ENCODE results near the gene ENPEP.
"Not testable (repeated sequence)": the region's sequence is repeated elsewhere in the genome, so short reads cannot be mapped to it uniquely, and the experiment has no call there.

The ENPEP gene

DNA sequence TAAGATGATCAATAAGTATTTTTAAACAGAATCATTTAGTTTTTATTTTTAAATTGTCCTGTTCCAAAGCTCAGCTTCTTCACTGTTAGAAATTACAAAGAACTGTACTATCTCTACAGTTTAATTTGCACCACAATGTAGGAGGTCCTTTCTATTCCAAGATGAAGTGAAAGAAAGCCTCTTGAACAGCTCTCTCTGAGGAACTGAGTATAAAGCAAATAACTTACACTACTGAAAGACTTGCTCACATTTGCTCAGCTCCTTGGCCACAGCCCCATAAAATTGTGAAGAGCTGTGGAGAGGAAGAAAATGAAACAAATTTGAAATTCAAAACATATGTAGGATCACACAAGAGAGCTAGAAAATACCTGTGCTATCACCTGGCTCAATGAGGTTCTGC lies 68.6 kb downstream of the ENPEP start:
- no peak overlapping the region for H3K27ac ChIP-seq
- TF ChIP-seq, protein P1, sequence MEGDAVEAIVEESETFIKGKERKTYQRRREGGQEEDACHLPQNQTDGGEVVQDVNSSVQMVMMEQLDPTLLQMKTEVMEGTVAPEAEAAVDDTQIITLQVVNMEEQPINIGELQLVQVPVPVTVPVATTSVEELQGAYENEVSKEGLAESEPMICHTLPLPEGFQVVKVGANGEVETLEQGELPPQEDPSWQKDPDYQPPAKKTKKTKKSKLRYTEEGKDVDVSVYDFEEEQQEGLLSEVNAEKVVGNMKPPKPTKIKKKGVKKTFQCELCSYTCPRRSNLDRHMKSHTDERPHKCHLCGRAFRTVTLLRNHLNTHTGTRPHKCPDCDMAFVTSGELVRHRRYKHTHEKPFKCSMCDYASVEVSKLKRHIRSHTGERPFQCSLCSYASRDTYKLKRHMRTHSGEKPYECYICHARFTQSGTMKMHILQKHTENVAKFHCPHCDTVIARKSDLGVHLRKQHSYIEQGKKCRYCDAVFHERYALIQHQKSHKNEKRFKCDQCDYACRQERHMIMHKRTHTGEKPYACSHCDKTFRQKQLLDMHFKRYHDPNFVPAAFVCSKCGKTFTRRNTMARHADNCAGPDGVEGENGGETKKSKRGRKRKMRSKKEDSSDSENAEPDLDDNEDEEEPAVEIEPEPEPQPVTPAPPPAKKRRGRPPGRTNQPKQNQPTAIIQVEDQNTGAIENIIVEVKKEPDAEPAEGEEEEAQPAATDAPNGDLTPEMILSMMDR (conservative IDR thresholded peaks at IDR 0.05) = no peak
- TF ChIP-seq ZFX (IDR thresholded peaks at IDR 0.05) = no peak

DNA sequence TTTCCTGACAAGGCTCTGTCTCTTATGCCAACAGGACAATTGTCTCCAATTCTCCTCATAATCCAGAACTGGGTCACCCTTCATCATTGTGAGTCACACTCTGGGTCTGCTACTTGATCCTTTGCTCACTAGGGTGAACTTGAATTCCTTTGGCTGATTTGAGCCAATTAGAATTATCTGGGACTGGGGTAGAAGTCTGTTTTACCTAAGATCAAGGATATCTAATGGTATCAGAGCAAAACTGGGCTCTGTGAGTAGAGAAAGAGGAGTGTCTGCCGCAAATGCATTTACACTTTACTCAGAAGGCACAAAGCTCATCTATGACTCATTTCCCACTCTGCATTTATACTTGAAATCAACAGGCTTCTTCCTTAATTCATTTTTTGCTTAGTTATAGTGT lies 74.3 kb downstream of the ENPEP start:
- no peak for TF ChIP-seq ZFX (IDR thresholded peaks at IDR 0.05)
- TF ChIP-seq, protein P1 (conservative IDR thresholded peaks at IDR 0.05) = no peak
- no peak overlapping the region for H3K27ac ChIP-seq

DNA sequence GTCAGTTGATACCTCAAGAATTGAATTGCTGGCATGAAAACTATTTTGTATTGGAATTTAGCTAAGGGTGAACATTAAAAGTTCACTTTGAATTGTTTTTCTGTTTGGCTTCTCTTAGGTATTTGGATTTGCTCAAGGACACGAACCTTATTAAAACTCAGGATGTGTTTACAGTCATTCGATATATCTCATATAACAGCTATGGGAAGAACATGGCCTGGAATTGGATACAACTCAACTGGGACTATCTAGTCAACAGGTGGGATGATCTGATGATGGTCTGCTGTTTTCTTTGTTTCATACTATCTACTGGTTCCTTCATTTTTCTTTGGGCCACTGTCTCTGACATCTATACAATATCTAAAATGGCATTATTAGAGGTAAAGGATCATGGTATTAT lies 77.2 kb downstream of the ENPEP start:
- no peak overlapping the region for H3K27ac ChIP-seq
- no peak for TF ChIP-seq ZFX (IDR thresholded peaks at IDR 0.05)
- TF ChIP-seq, protein P1 (conservative IDR thresholded peaks at IDR 0.05) = no peak

DNA sequence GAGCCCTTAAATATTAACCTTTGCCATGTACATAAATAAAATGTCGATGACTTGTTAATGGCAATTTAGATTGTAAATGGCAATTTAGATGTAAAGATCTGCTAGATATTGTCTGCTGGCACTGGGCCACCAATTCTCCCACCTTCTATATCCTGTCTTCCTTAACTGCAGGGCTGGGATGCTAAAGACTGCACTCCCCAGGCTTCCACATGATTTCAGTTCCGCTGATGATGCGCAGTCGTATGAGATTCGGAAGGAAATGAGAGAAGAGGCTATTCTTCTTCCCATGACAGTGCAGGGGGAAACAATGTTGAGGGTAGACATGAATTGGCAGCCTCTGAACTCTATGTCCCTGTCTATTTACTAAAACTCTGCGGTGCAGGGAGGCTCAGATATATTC lies 91.3 kb downstream of the ENPEP start:
- no peak overlapping the region for H3K27ac ChIP-seq
- TF ChIP-seq, protein P1 (conservative IDR thresholded peaks at IDR 0.05) = no peak
- TF ChIP-seq ZFX (IDR thresholded peaks at IDR 0.05) = no peak

DNA sequence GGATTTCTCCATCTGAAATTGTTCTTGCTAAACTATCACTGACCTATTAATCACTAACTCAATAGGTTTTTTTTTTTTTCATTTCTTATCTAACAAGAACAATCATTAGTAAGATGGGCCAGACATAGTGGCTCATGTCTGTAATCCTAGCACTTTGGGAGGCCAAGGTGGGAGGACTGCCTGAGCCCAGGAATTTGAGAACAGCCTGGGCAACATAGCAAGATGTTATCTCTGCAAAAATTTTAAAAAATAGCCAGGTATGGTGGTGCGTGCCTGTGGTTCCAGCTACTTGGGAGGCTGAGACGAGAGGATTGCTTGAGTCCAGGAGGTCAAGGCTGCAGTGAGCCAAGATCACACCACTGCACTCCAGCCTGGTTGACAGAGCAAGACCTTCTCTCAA lies 100.7 kb downstream of the ENPEP start:
- H3K27ac ChIP-seq = not testable (repeated sequence)

DNA sequence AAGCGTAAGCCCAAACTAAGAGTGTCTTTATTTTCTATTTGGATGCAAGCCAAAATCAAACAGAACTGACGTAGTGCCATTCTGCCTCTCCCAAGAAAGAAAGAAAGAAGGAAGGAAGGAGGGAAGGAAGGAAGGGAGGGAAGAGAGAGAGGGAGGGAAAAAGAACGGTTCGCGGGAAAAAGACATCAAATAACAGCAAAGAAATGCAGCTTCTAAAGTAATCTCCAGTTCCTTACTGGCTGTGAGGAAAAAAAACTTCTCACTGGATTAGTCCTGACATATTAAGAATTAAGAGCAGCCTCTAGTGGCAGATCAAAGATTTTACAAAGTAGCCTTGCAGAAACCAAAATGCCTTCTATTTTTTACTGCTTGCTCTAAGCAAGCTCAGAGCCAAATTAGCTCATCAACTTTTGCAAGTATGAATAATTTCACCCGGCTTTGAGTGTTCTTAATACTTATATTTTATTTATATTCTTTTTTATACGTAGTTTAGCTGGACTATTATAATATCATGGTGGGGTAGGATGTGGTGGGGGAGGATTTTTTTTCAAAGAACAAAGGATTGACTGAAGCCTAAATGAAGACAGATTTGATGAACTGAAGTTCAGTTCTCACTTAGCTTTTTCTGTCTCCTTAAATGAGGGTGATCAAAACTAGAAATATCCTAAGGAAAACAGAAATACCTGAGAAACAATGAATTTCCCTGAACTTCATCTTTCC lies 110.3 kb downstream of the ENPEP start:
- no peak for TF ChIP-seq ZFX (IDR thresholded peaks at IDR 0.05)
- TF ChIP-seq, protein P1 (conservative IDR thresholded peaks at IDR 0.05) = peak; percentile 73
- H3K27ac ChIP-seq = no peak overlapping the region

DNA sequence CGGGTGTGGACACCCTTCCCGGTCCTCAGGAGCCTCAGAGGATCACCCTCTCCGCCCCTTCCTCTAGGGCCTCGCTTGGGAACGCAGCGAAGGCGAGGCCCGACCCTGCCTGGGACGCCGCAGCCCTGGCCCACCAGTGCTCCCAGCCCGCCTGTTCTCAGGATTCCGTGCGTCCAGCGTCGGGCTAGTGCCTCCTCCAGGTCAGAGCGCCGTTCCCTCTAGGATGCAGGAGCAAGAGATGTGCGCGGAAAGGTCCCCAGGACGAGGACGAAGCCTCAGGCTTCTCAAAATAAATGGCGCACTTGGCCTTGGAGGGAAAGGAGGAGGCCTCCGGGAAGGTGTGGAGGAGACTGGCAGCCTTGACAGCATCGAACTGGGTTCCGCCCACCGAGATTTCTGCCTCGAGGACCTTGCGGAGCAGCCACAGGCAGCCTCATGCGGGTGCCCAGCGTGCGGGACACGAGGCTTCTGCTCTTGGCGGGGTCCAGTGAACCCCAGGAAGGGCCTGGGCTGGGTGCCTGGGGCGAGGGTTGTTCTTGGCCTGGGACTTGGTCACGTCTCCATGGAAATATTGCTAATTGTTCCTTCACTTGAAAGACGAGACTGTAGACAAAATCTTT lies 111.8 kb downstream of the ENPEP start:
- TF ChIP-seq ZFX (IDR thresholded peaks at IDR 0.05) = no peak
- TF ChIP-seq, protein P1 (conservative IDR thresholded peaks at IDR 0.05) = no peak
- H3K27ac ChIP-seq = no peak overlapping the region

DNA sequence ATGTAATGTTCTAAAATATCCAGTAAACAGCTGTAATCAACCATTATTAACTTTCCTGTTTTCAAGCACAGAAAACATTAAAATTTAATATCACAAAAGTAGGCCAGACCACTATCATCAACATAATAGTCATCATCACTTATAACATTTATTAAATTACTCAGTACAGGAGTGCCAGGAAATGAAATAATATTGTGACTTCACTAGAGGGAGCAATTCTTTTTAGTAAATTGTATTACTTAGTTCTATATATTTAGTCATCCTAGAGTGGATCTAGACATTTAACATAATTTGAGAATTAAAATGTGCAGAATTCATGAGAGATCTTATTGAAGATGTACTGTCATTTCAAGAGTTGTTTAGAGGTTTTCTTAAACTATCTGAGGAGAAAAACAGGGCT lies 113.3 kb downstream of the ENPEP start:
- TF ChIP-seq, protein P1 (conservative IDR thresholded peaks at IDR 0.05) = peak; percentile 45
- TF ChIP-seq ZFX (IDR thresholded peaks at IDR 0.05) = no peak

More for the DNA sequence above, 113.3 kb downstream of the ENPEP start:
- no peak overlapping the region for H3K27ac ChIP-seq

All from C4-2B (cell line).